ENCODE results near the gene SEMA4A. TPM values are rescaled to one million over a fixed set of nuclear protein-coding genes. Genes with fewer than 3 reads are reported as not detected.

Gene SEMA4A
- total RNA-seq, 2 experiments from 2014 or later = 77.8 to 196 TPM

GRCh38 chr1:156198831-156199349, 45.5 kb downstream of the SEMA4A start:
- no peaks in the 10 kb centered on the region for H3K9me2 ChIP-seq (ENCODE audit: insufficient read depth, low read length)
- no peak overlapping the region for H3K4me2 ChIP-seq (ENCODE audit: low read length)
- intact Hi-C loops (cut with micrococcal nuclease; ENCODE audit: unreplicated experiment) = no loop called here
- no peak overlapping the region for H2AFZ ChIP-seq (ENCODE audit: low read length)
- H3K79me2 ChIP-seq (ENCODE audit: insufficient read depth, low read depth, low read length) = peaks cover 41% of the 10 kb centered on the region
- H3K9me3 ChIP-seq (ENCODE audit: low read length) = no peaks in the 10 kb centered on the region
- H4K20me1 ChIP-seq (ENCODE audit: insufficient read depth, low read length) = peaks cover 7% of the 10 kb centered on the region
- H3K4me1 ChIP-seq (ENCODE audit: insufficient read depth, low read length, poor library complexity, severe bottlenecking) = peaks cover 17% of the 10 kb centered on the region
- H3K4me3 ChIP-seq (ENCODE audit: low read depth, low read length, poor library complexity, severe bottlenecking) = no peak overlapping the region
- no peak for DNase-seq (ENCODE audit: low spot score)
- ChIA-PET CTCF (ENCODE audit: unreplicated experiment) (no interaction called here), POLR2A (interaction anchor here (1.5 to 2.4 kb wide), 2 partner anchors 15 to 45 kb away, joined by 4 to 10 read pairs; partner anchors contain the start of gene PMF1)
- TF ChIP-seq, protein P1, sequence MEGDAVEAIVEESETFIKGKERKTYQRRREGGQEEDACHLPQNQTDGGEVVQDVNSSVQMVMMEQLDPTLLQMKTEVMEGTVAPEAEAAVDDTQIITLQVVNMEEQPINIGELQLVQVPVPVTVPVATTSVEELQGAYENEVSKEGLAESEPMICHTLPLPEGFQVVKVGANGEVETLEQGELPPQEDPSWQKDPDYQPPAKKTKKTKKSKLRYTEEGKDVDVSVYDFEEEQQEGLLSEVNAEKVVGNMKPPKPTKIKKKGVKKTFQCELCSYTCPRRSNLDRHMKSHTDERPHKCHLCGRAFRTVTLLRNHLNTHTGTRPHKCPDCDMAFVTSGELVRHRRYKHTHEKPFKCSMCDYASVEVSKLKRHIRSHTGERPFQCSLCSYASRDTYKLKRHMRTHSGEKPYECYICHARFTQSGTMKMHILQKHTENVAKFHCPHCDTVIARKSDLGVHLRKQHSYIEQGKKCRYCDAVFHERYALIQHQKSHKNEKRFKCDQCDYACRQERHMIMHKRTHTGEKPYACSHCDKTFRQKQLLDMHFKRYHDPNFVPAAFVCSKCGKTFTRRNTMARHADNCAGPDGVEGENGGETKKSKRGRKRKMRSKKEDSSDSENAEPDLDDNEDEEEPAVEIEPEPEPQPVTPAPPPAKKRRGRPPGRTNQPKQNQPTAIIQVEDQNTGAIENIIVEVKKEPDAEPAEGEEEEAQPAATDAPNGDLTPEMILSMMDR (conservative IDR thresholded peaks at IDR 0.05; ENCODE audit: low read length) = no peak
- TF ChIP-seq EZH2phosphoT487 (IDR thresholded peaks at IDR 0.05; ENCODE audit: borderline replicate concordance, low read depth, low read length) = no peak
- no peak overlapping the region for H3K27ac ChIP-seq (ENCODE audit: low read depth, low read length, poor library complexity, severe bottlenecking)
- no TSS peak for BruUV-seq (replicated peaks)
- peaks cover 61% of the 10 kb centered on the region for H3K36me3 ChIP-seq (ENCODE audit: insufficient read depth, low read length)

DNA sequence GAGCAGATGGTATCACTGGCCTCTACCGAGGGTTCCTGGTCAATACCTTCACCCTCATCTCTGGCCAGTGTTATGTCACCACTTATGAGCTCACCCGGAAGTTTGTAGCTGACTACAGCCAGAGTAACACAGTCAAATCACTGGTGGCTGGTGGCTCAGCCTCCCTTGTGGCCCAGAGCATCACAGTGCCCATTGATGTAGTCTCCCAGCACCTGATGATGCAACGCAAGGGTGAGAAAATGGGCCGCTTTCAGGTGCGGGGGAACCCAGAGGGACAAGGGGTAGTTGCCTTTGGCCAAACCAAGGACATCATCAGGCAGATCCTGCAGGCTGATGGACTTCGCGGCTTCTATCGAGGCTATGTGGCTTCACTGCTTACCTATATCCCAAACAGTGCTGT, 46.7 kb downstream of the SEMA4A start:
- TF ChIP-seq, protein P1 (conservative IDR thresholded peaks at IDR 0.05; ENCODE audit: low read length) = no peak
- no peak for TF ChIP-seq EZH2phosphoT487 (IDR thresholded peaks at IDR 0.05; ENCODE audit: borderline replicate concordance, low read depth, low read length)
- no TSS peak for BruUV-seq (replicated peaks)
- Histone ChIP-seq H4K20me1 (ENCODE audit: insufficient read depth, low read length) (no peaks in the 10 kb centered on the region; the same call in 1 of the 2 replicates), H3K79me2 (ENCODE audit: insufficient read depth, low read depth, low read length) (peaks cover 30% of the 10 kb centered on the region), H3K9me3 (ENCODE audit: low read length) (no peaks in the 10 kb centered on the region), H3K4me2 (ENCODE audit: low read length) (no peak overlapping the region), H2AFZ (ENCODE audit: low read length) (no peak overlapping the region), H3K9me2 (ENCODE audit: insufficient read depth, low read length) (no peaks in the 10 kb centered on the region), H3K27ac (ENCODE audit: low read depth, low read length, poor library complexity, severe bottlenecking) (no peak overlapping the region), H3K36me3 (ENCODE audit: insufficient read depth, low read length) (peaks cover 69% of the 10 kb centered on the region), H3K4me3 (ENCODE audit: low read depth, low read length, poor library complexity, severe bottlenecking) (no peak overlapping the region), H3K4me1 (ENCODE audit: insufficient read depth, low read length, poor library complexity, severe bottlenecking) (peaks cover 13% of the 10 kb centered on the region)
- ChIA-PET CTCF (ENCODE audit: unreplicated experiment) (no interaction called here), POLR2A (interaction anchor here (0.6 to 0.7 kb wide), 3 partner anchors 57 to 1652 kb away, joined by 3 to 10 read pairs (median 4); no protein-coding TSS in a partner anchor)
- no peak for DNase-seq (ENCODE audit: low spot score)
- intact Hi-C loops (cut with micrococcal nuclease; ENCODE audit: unreplicated experiment) = no loop called here

GRCh38 chr1:156203331-156203730, 49.9 kb downstream of the SEMA4A start:
- intact Hi-C loops (cut with micrococcal nuclease; ENCODE audit: unreplicated experiment) = no loop called here
- no peaks in the 10 kb centered on the region for H4K20me1 ChIP-seq (ENCODE audit: insufficient read depth, low read length)
- BruUV-seq (replicated peaks) = no TSS peak
- no peak for TF ChIP-seq EZH2phosphoT487 (IDR thresholded peaks at IDR 0.05; ENCODE audit: borderline replicate concordance, low read depth, low read length)
- TF ChIP-seq, protein P1 (conservative IDR thresholded peaks at IDR 0.05; ENCODE audit: low read length) = no peak
- DNase-seq (ENCODE audit: low spot score) = no peak
- no peak overlapping the region for H2AFZ ChIP-seq (ENCODE audit: low read length)
- H3K27ac ChIP-seq (ENCODE audit: low read depth, low read length, poor library complexity, severe bottlenecking) = no peak overlapping the region
- ChIA-PET CTCF (ENCODE audit: unreplicated experiment) (no interaction called here), POLR2A (interaction anchor here (0.6 to 0.7 kb wide), 3 partner anchors 10 to 205 kb away, joined by 3 to 4 read pairs (median 4); partner anchors contain the start of gene SLC25A44)
- H3K36me3 ChIP-seq (ENCODE audit: insufficient read depth, low read length) = peaks cover 78% of the 10 kb centered on the region
- peaks cover 14% of the 10 kb centered on the region; the same call in 1 of the 2 replicates for H3K79me2 ChIP-seq (ENCODE audit: insufficient read depth, low read depth, low read length)
- H3K4me1 ChIP-seq (ENCODE audit: insufficient read depth, low read length, poor library complexity, severe bottlenecking) = no peaks in the 10 kb centered on the region
- H3K9me2 ChIP-seq (ENCODE audit: insufficient read depth, low read length) = no peaks in the 10 kb centered on the region
- H3K4me3 ChIP-seq (ENCODE audit: low read depth, low read length, poor library complexity, severe bottlenecking) = no peak overlapping the region
- no peaks in the 10 kb centered on the region for H3K9me3 ChIP-seq (ENCODE audit: low read length)
- no peak overlapping the region for H3K4me2 ChIP-seq (ENCODE audit: low read length)
